K562 (cell line): ENCODE results near the gene PTPRM. TPM values are rescaled to one million over a fixed set of nuclear protein-coding genes. Genes with fewer than 3 reads are reported as not detected.
A peak's percentile ranks its signal among the peaks of the same experiment; 100 is the strongest.

Experiments used
- ATAC-seq: fragments of 200-7000 bp; cut with Tn5 transposase; 3 replicates; pipeline ENCODE4 v1.9.1; 2020; ENCODE audit warnings: moderate library complexity
- BruUV-seq: library from RNA; stranded (reverse); fragments of 400-500 nt; replicated peaks from 2 replicates; lab custom pipeline; 2021; lab: Mats Ljungman, UMichigan
- CTCF ChIA-PET: fragments of 300-600 bp; formaldehyde crosslinking; extraction: SDS; loops from one replicate; lab custom pipeline; 2021; ENCODE audit warnings: low intra/inter-chr PET ratio; lab: Yijun Ruan, JAX
- POLR2A ChIA-PET: fragments of 300-600, 350-650 bp; sonication (Branson Sonifier 250); formaldehyde crosslinking; extraction: SDS; loops from one replicate; lab custom pipeline; 2021; ENCODE audit warnings: antibody characterized with exemption, inconsistent platforms; lab: Yijun Ruan, JAX
- DNase-seq, 4 experiments: peaks; one replicate each; pipeline versions ENCODE4 v3.0.0 to v3.0.0-alpha.2; 2011 to 2018; ENCODE audit warnings: low spot score in 3 of 4, mixed read lengths in 3 of 4; ENCODE audit errors: extremely low read depth in 1 of 4
- FAIRE-seq: peaks from 2 replicates; lab custom pipeline; 2011; peaks lifted over from hg19 to GRCh38; lab: Jason Lieb, UNC
- H2AFZ ChIP-seq: 2 replicates; pipeline ENCODE4 v1.6.0; 2011; ENCODE audit warnings: low read depth, low read length, control low read depth, inconsistent platforms
- H3K27ac ChIP-seq: fragments of 200-600 bp; 3 replicates; pipeline ENCODE4 v1.8.0; 2011; ENCODE audit warnings: low read depth, mild to moderate bottlenecking, control low read depth, inconsistent platforms, low read length, moderate library complexity, mixed read lengths; ENCODE audit errors: extremely low read depth
- H3K27me3 ChIP-seq, 2 experiments: fragments of 300-600 bp in 1 of 2; 2 replicates in 1 of 2; 3 replicates in 1 of 2; pipeline versions ENCODE4 v1.6.0 to v1.8.0; 2011; ENCODE audit warnings: inconsistent platforms in 2 of 2, low read length in 2 of 2, mild to moderate bottlenecking in 1 of 2, mixed read lengths in 1 of 2, moderate library complexity in 1 of 2; ENCODE audit not compliant: control insufficient read depth in 2 of 2, insufficient read depth in 2 of 2
- H3K36me3 ChIP-seq: fragments of 300-600 bp; 3 replicates; pipeline ENCODE4 v1.8.0; 2011; ENCODE audit warnings: mild to moderate bottlenecking, low read length, inconsistent platforms; ENCODE audit not compliant: control insufficient read depth, insufficient read depth
- H3K4me1 ChIP-seq, 2 experiments: fragments of 200-600 bp in 1 of 2; replicated peaks in 1 of 2; 2 replicates in 1 of 2; 3 replicates in 1 of 2; pipeline versions ENCODE4 v1.5.1 to v1.8.0; 2011; ENCODE audit warnings: inconsistent platforms in 2 of 2, low read length in 2 of 2, mild to moderate bottlenecking in 1 of 2, mixed read lengths in 1 of 2, moderate library complexity in 1 of 2; ENCODE audit not compliant: control insufficient read depth in 2 of 2, insufficient read depth in 2 of 2
- H3K4me2 ChIP-seq: 2 replicates; pipeline ENCODE4 v1.6.1; 2011; ENCODE audit warnings: low read length, control low read depth, inconsistent platforms, mixed read lengths; ENCODE audit not compliant: insufficient read depth
- H3K4me3 ChIP-seq: fragments of 200-600 bp; sonication (generic), shearing (Covaris generic); 2 replicates; pipeline ENCODE4 v1.5.1; 2016; ENCODE audit warnings: control low read depth, inconsistent platforms
- H3K79me2 ChIP-seq: fragments of 200-600 bp; 3 replicates; pipeline ENCODE4 v1.8.0; 2011; ENCODE audit warnings: low read length, inconsistent platforms; ENCODE audit not compliant: control insufficient read depth, insufficient read depth
- H3K9ac ChIP-seq, 2 experiments: 2 replicates each; pipeline versions ENCODE4 v1.6.0 to v1.6.1; 2011; ENCODE audit warnings: low read depth in 2 of 2, low read length in 2 of 2, control low read depth in 1 of 2, inconsistent platforms in 1 of 2, mild to moderate bottlenecking in 1 of 2, mixed read lengths in 1 of 2; ENCODE audit not compliant: insufficient read depth in 1 of 2
- H3K9me1 ChIP-seq: one replicate; pipeline ENCODE4 v1.6.0; 2011; ENCODE audit warnings: inconsistent platforms, mild to moderate bottlenecking, low read length, moderate library complexity; ENCODE audit not compliant: control insufficient read depth, insufficient read depth
- H3K9me3 ChIP-seq: replicated peaks from 2 replicates; pipeline ENCODE4 v1.5.1; 2011; ENCODE audit warnings: low read depth, low read length, inconsistent platforms; ENCODE audit not compliant: control insufficient read depth, insufficient read depth
- H4K20me1 ChIP-seq: replicated peaks from 2 replicates; pipeline ENCODE4 v1.6.1; 2011; ENCODE audit warnings: low read length, inconsistent platforms, mixed read lengths; ENCODE audit not compliant: control insufficient read depth, insufficient read depth
- BRD4 ChIP-seq: fragments of 200-600 bp; sonication (generic); IDR thresholded peaks from 2 replicates; pipeline ENCODE4 v1.6.1; 2017; ENCODE audit warnings: inconsistent platforms
- DPF2 ChIP-seq: fragments of 450-650 bp; IDR thresholded peaks from 2 replicates; pipeline ENCODE4 v1.6.1; 2016
- FOS ChIP-seq: IDR thresholded peaks from 3 replicates; pipeline ENCODE4 v1.6.1; 2011; ENCODE audit not compliant: insufficient read length; ENCODE audit errors: extremely low read depth
- HDGF ChIP-seq: fragments of 450-650 bp; IDR thresholded peaks from 2 replicates; pipeline ENCODE4 v1.6.1; 2016
- HSF4 ChIP-seq: fragments of 250-450 bp; sonication (Bioruptor Pico); IDR thresholded peaks from 2 replicates; pipeline ENCODE4 v2.1.2; 2022; ENCODE audit warnings: mild to moderate bottlenecking, moderate library complexity, borderline replicate concordance
- ID3 ChIP-seq, 2 experiments: fragments of 250-450 bp in 1 of 2; fragments of 450-650 bp in 1 of 2; sonication (Bioruptor Pico) in 1 of 2; IDR thresholded peaks; 2 replicates each; pipeline versions ENCODE4 v1.6.1 to v1.8.0; 2016 to 2021; ENCODE audit warnings: mild to moderate bottlenecking in 2 of 2, moderate library complexity in 2 of 2, missing compliant biosample characterization in 1 of 2, missing genetic modification characterization in 1 of 2
- NBN ChIP-seq: fragments of 450-650 bp; IDR thresholded peaks from 2 replicates; pipeline ENCODE4 v1.6.1; 2016; ENCODE audit warnings: low read depth, mild to moderate bottlenecking
- PML ChIP-seq: IDR thresholded peaks from 2 replicates; pipeline ENCODE4 v1.6.1; 2012; ENCODE audit warnings: low read length, inconsistent platforms
- POLR2A ChIP-seq: fragments of 450-650 bp; conservative IDR thresholded peaks from 2 replicates; pipeline ENCODE4 v1.6.1; 2016
- RBM25 ChIP-seq: fragments of 200-400 bp; formaldehyde crosslinking; IDR thresholded peaks from 2 replicates; pipeline ENCODE4 v1.6.1; 2018; ENCODE audit warnings: low read length, low read depth, moderate library complexity; ENCODE audit not compliant: severe bottlenecking
- STAT5B ChIP-seq: fragments of 250-450 bp; sonication (Bioruptor Pico); IDR thresholded peaks from 2 replicates; pipeline ENCODE4 v1.8.0; 2021; ENCODE audit warnings: mild to moderate bottlenecking, inconsistent platforms
- TAL1 ChIP-seq: fragments of 450-650 bp; IDR thresholded peaks from 2 replicates; pipeline ENCODE4 v1.6.1; 2016; ENCODE audit warnings: mild to moderate bottlenecking
- XRCC4 ChIP-seq: IDR thresholded peaks from one replicate; pipeline ENCODE4 v1.6.1; 2011; ENCODE audit not compliant: insufficient read depth, insufficient read length; ENCODE audit errors: extremely low read depth
- ZNF121 ChIP-seq: sonication (generic); formaldehyde crosslinking; conservative IDR thresholded peaks from 2 replicates; pipeline ENCODE4 v1.8.0; 2022; ENCODE audit warnings: missing genetic modification reagents
- ZNF174 ChIP-seq: fragments of 250-450 bp; sonication (Bioruptor Pico); IDR thresholded peaks from 2 replicates; pipeline ENCODE4 v1.4.0; 2020; ENCODE audit warnings: mild to moderate bottlenecking
- ZNF274 ChIP-seq: IDR thresholded peaks from 2 replicates; pipeline ENCODE4 v1.6.1; 2011; ENCODE audit warnings: low read depth, mild to moderate bottlenecking, low read length, moderate library complexity, borderline replicate concordance
- ZNF696 ChIP-seq: fragments of 250-450 bp; sonication (Bioruptor Pico); conservative IDR thresholded peaks from 2 replicates; pipeline ENCODE4 v1.4.0; 2020; ENCODE audit warnings: mild to moderate bottlenecking, moderate library complexity
- WGBS: fragments of 100-300 bp; shearing (Covaris generic); methylation state at CpG from one replicate; pipeline ENCODE4 v1.1.6; 2016; ENCODE audit warnings: low coverage, mixed read lengths; ENCODE audit not compliant: insufficient coverage; ENCODE audit errors: missing lambda C conversion rate; 5-methylcytosine and 5-hydroxymethylcytosine counted together
- in situ Hi-C: fragments of 300-500 bp; cut with MboI; formaldehyde crosslinking; loops from 4 replicates; pipeline ENCODE4 v1.15.0; 2018; ENCODE audit warnings: inconsistent platforms, mixed read lengths
- intact Hi-C: fragments of 100-400 bp; cut with micrococcal nuclease; formaldehyde crosslinking; loops from 2 replicates; pipeline ENCODE4 v1.14.2; 2022
- polyA plus RNA-seq, 8 experiments: library from polyadenylated mRNA; depleted of rRNA in 4 of 8; stranded (reverse) in 5 of 8; unstranded in 3 of 8; fragments of >200 nt; fragmentation: Nextera tagmentation in 2 of 8; fragmentation: Illumina TruSeq in 1 of 8; extraction: Ambion mirVana in 2 of 8; extraction: Trizol in 1 of 8; gene quantifications; 2 replicates each; pipeline versions ENCODE4 v1.2.1 to v1.2.3, GENCODE V29; 2011 to 2014; ENCODE audit warnings: inconsistent platforms in 1 of 8, missing spikeins in 1 of 8
- total RNA-seq, 7 experiments: library from RNA; depleted of rRNA in 6 of 7; stranded (reverse); fragments of >200 nt in 6 of 7; fragmentation: Illumina TruSeq in 2 of 7; extraction: Trizol in 2 of 7; gene quantifications; 2 replicates each; pipeline versions ENCODE4 v1.2.1 to v1.2.3, GENCODE V29; 2011 to 2021; ENCODE audit warnings: low replicate concordance in 1 of 7

PTPRM gene
- total and polyA plus RNA-seq, 9 of the 15 experiments (the other 6 are each of a cell fraction or from before 2014, with no cell fraction given), result 0.03 to 0.16 (median 0.08) TPM; not detected in 3

- peaks cover 0 to 8% of the 10 kb centered on the region in 2 experiments; a peak in 3 of 5 replicates for H3K4me1 ChIP-seq
- no peaks in the 10 kb centered on the region for H3K79me2 ChIP-seq
- FAIRE-seq, result no peak
- no peak overlapping the region for H3K27ac ChIP-seq
- DNase-seq, result no peak
- H4K20me1 ChIP-seq, result no peaks in the 10 kb centered on the region
- no peaks in the 10 kb centered on the region for H3K9me3 ChIP-seq
- no peaks in the 10 kb centered on the region for H3K36me3 ChIP-seq
- ATAC-seq, result no peak
- no TSS peak for BruUV-seq
- H3K9ac ChIP-seq, result no peak overlapping the region
- intact Hi-C loops, result no loop called here
- H2AFZ ChIP-seq, result peak overlapping the region; percentile 14; the same call in 1 of the 2 replicates
- WGBS, result 6% methylated on average over 7 of the region's 7 CpGs
- POLR2A ChIA-PET, result interaction anchor here (1.0 to 1.3 kb wide), 2 partner anchors 17 kb away, joined by 3 to 4 read pairs; no protein-coding TSS in a partner anchor
- in situ Hi-C loops, result no loop called here
- TF ChIP-seq XRCC4, result no peak
- TF ChIP-seq, all 486 proteins: peak for 0
- Histone ChIP-seq H3K9me1 (no peaks in the 10 kb centered on the region), H3K4me3 (no peak overlapping the region), H3K4me2 (no peak overlapping the region), H3K27me3 (no peaks in the 10 kb centered on the region; a peak in 1 of 5 replicates)
- CTCF ChIA-PET, result no interaction called here
Observed at GRCh38 chr18:8139891-8140406, 572.8 kb downstream of the PTPRM start.

- POLR2A ChIA-PET, result interaction anchor here (0.7 to 1.3 kb wide), 2 partner anchors 13 to 16 kb away, joined by 3 read pairs; no protein-coding TSS in a partner anchor
- in situ Hi-C loops, result no loop called here
- TF ChIP-seq DPF2 (0 out of 2 replicates have a peak, but pooled peaks have one; percentile 29), RBM25 (no peak), FOS (no peak), ID3 (CRISPR knock-in tag; IDR thresholded peaks at IDR 0.05) (no peak), ID3 (tag; IDR thresholded peaks at IDR 0.05) (no peak), ZNF274 (no peak), TAL1 (peak; percentile 46; the same call in 1 of the 2 replicates), PML (no peak), POLR2A (no peak), ZNF696 (CRISPR knock-in tag) (no peak), NBN (no peak), HDGF (no peak), HSF4 (CRISPR knock-in tag) (no peak), ZNF121 (no peak), STAT5B (CRISPR knock-in tag) (no peak), ZNF174 (CRISPR knock-in tag) (no peak), BRD4 (no peak)
Observed at GRCh38 chr18:8140841-8141501, 573.9 kb downstream of the PTPRM start.

More at GRCh38 chr18:8140841-8141501, 573.9 kb downstream of the PTPRM start:
- H3K27ac ChIP-seq, result no peak overlapping the region; the same call in 2 of the 3 replicates
- no peaks in the 10 kb centered on the region; a peak in 1 of 5 replicates for H3K27me3 ChIP-seq
- no peak overlapping the region for H3K4me3 ChIP-seq
- H3K79me2 ChIP-seq, result no peaks in the 10 kb centered on the region
- no peaks in the 10 kb centered on the region for H4K20me1 ChIP-seq
- no peak overlapping the region for H3K9ac ChIP-seq
- CTCF ChIA-PET, result no interaction called here
- ATAC-seq, result peak; percentile 87
- H3K9me1 ChIP-seq, result no peaks in the 10 kb centered on the region
- DNase-seq, result peak; percentile 36 to 57 (median 42)
- peak; percentile 78 for FAIRE-seq
- no peaks in the 10 kb centered on the region for H3K9me3 ChIP-seq
- no TSS peak for BruUV-seq
- WGBS, result 5% methylated on average over 8 of the region's 8 CpGs
- H2AFZ ChIP-seq, result peak overlapping the region; percentile 23; the same call in 1 of the 2 replicates
- intact Hi-C loops, result no loop called here
- H3K4me2 ChIP-seq, result no peak overlapping the region; the same call in 1 of the 2 replicates
- peaks cover 0 to 8% of the 10 kb centered on the region in 2 experiments; a peak in 3 of 5 replicates for H3K4me1 ChIP-seq
- H3K36me3 ChIP-seq, result no peaks in the 10 kb centered on the region
